SHP77 (cell line): ENCODE results near the gene ZFX.

Experiments used
- DNase-seq, 2 experiments: peaks; one replicate each; lab custom pipeline; 2025; lab: John Stamatoyannopoulos, UW

ZFX gene

GRCh38 chrX:24241822-24242648 is 92.5 kb downstream of the ZFX start:
- DNase-seq, result no peak

- no peak for DNase-seq
These were observed 93.2 kb downstream of the ZFX start for GRCh38 chrX:24242649-24243175.

GRCh38 chrX:24243188-24243587 is 93.7 kb downstream of the ZFX start:
- DNase-seq, result no peak

GRCh38 chrX:24243692-24244091 is 94.2 kb downstream of the ZFX start:
- no peak for DNase-seq

GRCh38 chrX:24245202-24245601 is 95.7 kb downstream of the ZFX start:
- DNase-seq, result no peak

- no peak for DNase-seq
These were observed 98.5 kb downstream of the ZFX start for GRCh38 chrX:24248042-24248441.

- DNase-seq, result no peak
These were observed 103.5 kb downstream of the ZFX start for GRCh38 chrX:24253030-24253429.

- no peak for DNase-seq
These were observed 103.9 kb downstream of the ZFX start for GRCh38 chrX:24253469-24253868.

- no peak for DNase-seq
These were observed 107.5 kb downstream of the ZFX start for GRCh38 chrX:24257011-24257410.

- peak in 1 of 2 experiments; percentile 21 for DNase-seq
These were observed 110.2 kb downstream of the ZFX start for GRCh38 chrX:24259544-24260240.

- no peak for DNase-seq
These were observed 111.5 kb downstream of the ZFX start for GRCh38 chrX:24260842-24261550.

- no peak for DNase-seq
These were observed 112.8 kb downstream of the ZFX start for GRCh38 chrX:24262309-24262708.

- no peak for DNase-seq
These were observed 114.9 kb downstream of the ZFX start for GRCh38 chrX:24264383-24264782.
